WTC11 (cell line): ENCODE measurements around the gene HAO2. TPM values are rescaled to one million over a fixed set of nuclear protein-coding genes. Genes with fewer than 3 reads are reported as not detected.

ENCODE experiments used
- ATAC-seq: fragments of 200-7000 bp; cut with Tn5 transposase; 2 replicates; pipeline ENCODE4 v1.10.0; 2021; ENCODE audit warnings: mild to moderate bottlenecking, moderate library complexity
- CTCF ChIA-PET: fragments of 300-600 bp; sonication (Branson Sonifier 250); formaldehyde crosslinking; loops from one replicate; lab custom pipeline; 2021; ENCODE audit warnings: antibody characterized with exemption; lab: Charles Lee
- POLR2A ChIA-PET: fragments of 350-600 bp; sonication (Branson Sonifier 250); formaldehyde crosslinking; loops from one replicate; lab custom pipeline; 2021; ENCODE audit warnings: antibody characterized with exemption; lab: Charles Lee
- DNase-seq: peaks from one replicate; pipeline ENCODE4 v3.0.0; 2021; ENCODE audit warnings: low spot score
- H3K27ac Mint-ChIP-seq: 2 replicates; pipeline ENCODE4 v1.8.0; 2021; ENCODE audit warnings: mixed read lengths
- H3K27me3 Mint-ChIP-seq: 2 replicates; pipeline ENCODE4 v1.8.0; 2021; ENCODE audit warnings: low read depth, mild to moderate bottlenecking, moderate library complexity, mixed read lengths
- H3K36me3 Mint-ChIP-seq: 2 replicates; pipeline ENCODE4 v1.8.0; 2021; ENCODE audit warnings: mixed read lengths
- H3K4me1 Mint-ChIP-seq: 2 replicates; pipeline ENCODE4 v1.8.0; 2022; ENCODE audit warnings: mixed read lengths
- H3K4me3 Mint-ChIP-seq: 2 replicates; pipeline ENCODE4 v1.8.0; 2021; ENCODE audit warnings: mild to moderate bottlenecking, moderate library complexity, mixed read lengths
- H3K9me3 Mint-ChIP-seq: 2 replicates; pipeline ENCODE4 v1.8.0; 2021; ENCODE audit warnings: mixed read lengths
- EMX1 ChIP-seq: fragments of 250-450 bp; sonication (Bioruptor Pico); IDR thresholded peaks from 2 replicates; pipeline ENCODE4 v1.8.0; 2021; ENCODE audit warnings: mild to moderate bottlenecking
- FOXJ3 ChIP-seq: sonication (generic); formaldehyde crosslinking; IDR thresholded peaks from 2 replicates; pipeline ENCODE4 v1.9.0; 2021; ENCODE audit warnings: missing genetic modification reagents, mild to moderate bottlenecking, borderline replicate concordance
- FOXK1 ChIP-seq: sonication (generic); formaldehyde crosslinking; IDR thresholded peaks from 2 replicates; pipeline ENCODE4 v1.8.0; 2022; ENCODE audit warnings: mild to moderate bottlenecking, moderate library complexity, missing genetic modification reagents
- HMGA2 ChIP-seq: fragments of 250-450 bp; sonication (Bioruptor Pico); IDR thresholded peaks from 2 replicates; pipeline ENCODE4 v1.4.0; 2021; ENCODE audit warnings: mild to moderate bottlenecking, moderate library complexity
- JUN ChIP-seq: sonication (generic); formaldehyde crosslinking; IDR thresholded peaks from 2 replicates; pipeline ENCODE4 v1.8.0; 2023; ENCODE audit warnings: mild to moderate bottlenecking, missing genetic modification reagents
- NFYB ChIP-seq: sonication (generic); formaldehyde crosslinking; conservative IDR thresholded peaks from 2 replicates; pipeline ENCODE4 v1.8.0; 2022; ENCODE audit warnings: low read depth, missing genetic modification reagents
- NR1H2 ChIP-seq: sonication (generic); formaldehyde crosslinking; IDR thresholded peaks from 2 replicates; pipeline ENCODE4 v1.9.0; 2021; ENCODE audit warnings: mild to moderate bottlenecking, moderate library complexity, missing genetic modification reagents
- NR2C2 ChIP-seq: sonication (generic); formaldehyde crosslinking; IDR thresholded peaks from 2 replicates; pipeline ENCODE4 v1.8.0; 2022; ENCODE audit warnings: mild to moderate bottlenecking, missing genetic modification reagents
- RELA ChIP-seq: sonication (generic); formaldehyde crosslinking; IDR thresholded peaks from 2 replicates; pipeline ENCODE4 v1.8.1; 2022; ENCODE audit warnings: missing genetic modification reagents, mild to moderate bottlenecking, borderline replicate concordance
- SOX15 ChIP-seq: fragments of 250-450 bp; sonication (Bioruptor Pico); IDR thresholded peaks from 2 replicates; pipeline ENCODE4 v1.9.0; 2021; ENCODE audit warnings: mild to moderate bottlenecking
- SP1 ChIP-seq: sonication (generic); formaldehyde crosslinking; conservative IDR thresholded peaks from 2 replicates; pipeline ENCODE4 v1.8.1; 2022; ENCODE audit warnings: missing genetic modification reagents
- TEAD4 ChIP-seq: sonication (generic); formaldehyde crosslinking; IDR thresholded peaks from 2 replicates; pipeline ENCODE4 v1.8.0; 2022; ENCODE audit warnings: mild to moderate bottlenecking, missing genetic modification reagents
- TP53 ChIP-seq: sonication (generic); formaldehyde crosslinking; IDR thresholded peaks from 2 replicates; pipeline ENCODE4 v1.8.1; 2023; ENCODE audit warnings: mild to moderate bottlenecking, missing genetic modification reagents
- ZNF219 ChIP-seq: sonication (generic); formaldehyde crosslinking; IDR thresholded peaks from 2 replicates; pipeline ENCODE4 v1.8.0; 2023; ENCODE audit warnings: missing genetic modification reagents, mild to moderate bottlenecking, borderline replicate concordance
- ZNF416 ChIP-seq: fragments of 250-450 bp; sonication (Bioruptor Pico); IDR thresholded peaks from 2 replicates; pipeline ENCODE4 v1.9.0; 2021; ENCODE audit warnings: mild to moderate bottlenecking, inconsistent platforms
- total RNA-seq: library from RNA; stranded (reverse); gene quantifications from 3 replicates; pipeline ENCODE4 v1.2.3, GENCODE V29; 2021
- TF ChIP-seq, protein P1 (sequence below): sonication (generic); formaldehyde crosslinking; IDR thresholded peaks from 2 replicates; pipeline ENCODE4 v1.8.0; 2022; ENCODE audit warnings: mild to moderate bottlenecking, missing genetic modification reagents
- TF ChIP-seq, protein P2 (sequence below): sonication (generic); formaldehyde crosslinking; conservative IDR thresholded peaks from 2 replicates; pipeline ENCODE4 v1.8.1; 2022; ENCODE audit warnings: mild to moderate bottlenecking, missing genetic modification reagents
- TF ChIP-seq, protein P3 (sequence below): fragments of 250-450 bp; sonication (Bioruptor Pico); conservative IDR thresholded peaks from 2 replicates; pipeline ENCODE4 v1.9.0; 2021; ENCODE audit warnings: mild to moderate bottlenecking
- TF ChIP-seq, protein P4 (sequence below): sonication (generic); formaldehyde crosslinking; IDR thresholded peaks from 2 replicates; pipeline ENCODE4 v1.8.0; 2022; ENCODE audit warnings: missing genetic modification reagents
- TF ChIP-seq, protein P5 (sequence below): sonication (generic); formaldehyde crosslinking; IDR thresholded peaks from 2 replicates; pipeline ENCODE4 v1.8.1; 2022; ENCODE audit warnings: low read depth, mild to moderate bottlenecking, moderate library complexity, missing genetic modification reagents, borderline replicate concordance
- TF ChIP-seq, protein P6 (sequence below): fragments of 250-450 bp; sonication (Bioruptor Pico); IDR thresholded peaks from 2 replicates; pipeline ENCODE4 v2.1.2; 2022; ENCODE audit warnings: mild to moderate bottlenecking, moderate library complexity
- TF ChIP-seq, protein P7 (sequence below): sonication (generic); formaldehyde crosslinking; IDR thresholded peaks from 2 replicates; pipeline ENCODE4 v1.8.1; 2023; ENCODE audit warnings: mild to moderate bottlenecking, missing genetic modification reagents
- TF ChIP-seq, protein P8 (sequence below): sonication (generic); formaldehyde crosslinking; IDR thresholded peaks from 2 replicates; pipeline ENCODE4 v1.8.1; 2023; ENCODE audit warnings: mild to moderate bottlenecking, missing genetic modification reagents

Gene HAO2
- total RNA-seq, 1 experiment from 2014 or later, result 1.0 TPM

DNA sequence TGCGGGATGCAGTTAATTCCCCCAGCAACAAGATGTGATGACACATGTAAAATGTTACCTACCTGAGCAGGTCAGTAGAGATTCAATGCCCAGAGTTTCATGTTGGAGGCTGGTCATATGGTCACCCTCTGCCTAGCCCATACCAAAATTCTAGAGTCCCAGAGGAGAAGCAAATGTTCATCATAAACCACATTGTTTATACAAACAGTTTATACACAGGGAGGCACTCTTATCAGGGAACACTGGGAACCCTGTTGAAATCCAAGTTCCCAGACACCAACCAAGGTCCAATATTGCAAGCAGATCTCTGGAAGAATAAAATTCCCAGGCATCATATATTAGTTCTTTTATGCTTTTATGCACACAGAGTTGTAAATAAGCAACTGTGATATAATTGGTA lies 10.5 kb downstream of the HAO2 start:
- Mint-ChIP-seq H3K4me3 (no peak overlapping the region), H3K4me1 (no peaks in the 10 kb centered on the region), H3K27ac (no peak overlapping the region), H3K9me3 (peaks cover 13% of the 10 kb centered on the region), H3K36me3 (no peaks in the 10 kb centered on the region), H3K27me3 (peaks cover 3% of the 10 kb centered on the region; the same call in 1 of the 2 replicates)
- POLR2A ChIA-PET, result no interaction called here
- ATAC-seq (no peak), DNase-seq (no peak)
- TF ChIP-seq, protein P1, sequence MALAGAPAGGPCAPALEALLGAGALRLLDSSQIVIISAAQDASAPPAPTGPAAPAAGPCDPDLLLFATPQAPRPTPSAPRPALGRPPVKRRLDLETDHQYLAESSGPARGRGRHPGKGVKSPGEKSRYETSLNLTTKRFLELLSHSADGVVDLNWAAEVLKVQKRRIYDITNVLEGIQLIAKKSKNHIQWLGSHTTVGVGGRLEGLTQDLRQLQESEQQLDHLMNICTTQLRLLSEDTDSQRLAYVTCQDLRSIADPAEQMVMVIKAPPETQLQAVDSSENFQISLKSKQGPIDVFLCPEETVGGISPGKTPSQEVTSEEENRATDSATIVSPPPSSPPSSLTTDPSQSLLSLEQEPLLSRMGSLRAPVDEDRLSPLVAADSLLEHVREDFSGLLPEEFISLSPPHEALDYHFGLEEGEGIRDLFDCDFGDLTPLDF, result no peak
- TF ChIP-seq TEAD4 (CRISPR knock-in tag) (no peak), FOXJ3 (no peak), FOXK1 (CRISPR knock-in tag) (no peak), NR2C2 (CRISPR knock-in tag) (no peak), ZNF416 (CRISPR knock-in tag) (no peak), HMGA2 (CRISPR knock-in tag) (no peak), JUN (CRISPR knock-in tag) (no peak), RELA (CRISPR knock-in tag) (no peak), ZNF219 (CRISPR knock-in tag) (no peak), SP1 (no peak), SOX15 (no peak)
- TF ChIP-seq, protein P2, sequence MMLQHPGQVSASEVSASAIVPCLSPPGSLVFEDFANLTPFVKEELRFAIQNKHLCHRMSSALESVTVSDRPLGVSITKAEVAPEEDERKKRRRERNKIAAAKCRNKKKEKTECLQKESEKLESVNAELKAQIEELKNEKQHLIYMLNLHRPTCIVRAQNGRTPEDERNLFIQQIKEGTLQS (CRISPR knock-in tag), result no peak
- TF ChIP-seq, protein P3, sequence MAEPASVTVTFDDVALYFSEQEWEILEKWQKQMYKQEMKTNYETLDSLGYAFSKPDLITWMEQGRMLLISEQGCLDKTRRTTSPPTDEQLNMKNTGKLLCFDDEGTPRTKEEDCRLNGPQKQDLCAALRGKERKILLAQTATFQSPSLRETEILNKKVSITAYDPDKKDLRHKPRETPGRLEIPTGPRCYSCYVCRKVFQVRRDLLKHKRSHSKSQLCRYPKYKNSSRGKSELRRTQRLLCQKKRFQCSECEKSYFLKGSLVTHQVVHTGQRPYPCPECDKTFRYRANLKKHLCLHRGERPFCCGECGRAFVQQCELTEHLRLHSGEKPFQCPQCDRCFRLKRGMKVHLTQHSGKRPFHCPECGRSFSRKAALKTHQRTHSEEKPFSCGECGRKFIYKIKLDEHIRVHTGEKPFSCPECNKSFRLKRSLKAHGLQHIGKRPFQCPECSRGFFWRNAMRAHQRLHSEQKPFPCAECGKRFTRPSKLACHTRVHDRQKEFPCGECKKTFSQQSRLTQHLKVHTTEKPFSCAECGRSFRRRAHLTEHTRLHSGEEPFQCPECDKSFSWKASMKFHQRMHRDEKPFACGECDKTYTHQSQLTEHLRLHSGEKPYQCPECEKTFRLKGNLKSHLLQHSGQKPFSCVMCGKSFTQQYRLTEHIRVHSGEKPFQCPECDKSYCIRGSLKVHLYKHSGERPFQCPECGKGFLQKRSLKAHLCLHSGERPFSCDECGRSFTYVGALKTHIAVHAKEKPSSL (CRISPR knock-in tag), result no peak
- TF ChIP-seq, protein P4, sequence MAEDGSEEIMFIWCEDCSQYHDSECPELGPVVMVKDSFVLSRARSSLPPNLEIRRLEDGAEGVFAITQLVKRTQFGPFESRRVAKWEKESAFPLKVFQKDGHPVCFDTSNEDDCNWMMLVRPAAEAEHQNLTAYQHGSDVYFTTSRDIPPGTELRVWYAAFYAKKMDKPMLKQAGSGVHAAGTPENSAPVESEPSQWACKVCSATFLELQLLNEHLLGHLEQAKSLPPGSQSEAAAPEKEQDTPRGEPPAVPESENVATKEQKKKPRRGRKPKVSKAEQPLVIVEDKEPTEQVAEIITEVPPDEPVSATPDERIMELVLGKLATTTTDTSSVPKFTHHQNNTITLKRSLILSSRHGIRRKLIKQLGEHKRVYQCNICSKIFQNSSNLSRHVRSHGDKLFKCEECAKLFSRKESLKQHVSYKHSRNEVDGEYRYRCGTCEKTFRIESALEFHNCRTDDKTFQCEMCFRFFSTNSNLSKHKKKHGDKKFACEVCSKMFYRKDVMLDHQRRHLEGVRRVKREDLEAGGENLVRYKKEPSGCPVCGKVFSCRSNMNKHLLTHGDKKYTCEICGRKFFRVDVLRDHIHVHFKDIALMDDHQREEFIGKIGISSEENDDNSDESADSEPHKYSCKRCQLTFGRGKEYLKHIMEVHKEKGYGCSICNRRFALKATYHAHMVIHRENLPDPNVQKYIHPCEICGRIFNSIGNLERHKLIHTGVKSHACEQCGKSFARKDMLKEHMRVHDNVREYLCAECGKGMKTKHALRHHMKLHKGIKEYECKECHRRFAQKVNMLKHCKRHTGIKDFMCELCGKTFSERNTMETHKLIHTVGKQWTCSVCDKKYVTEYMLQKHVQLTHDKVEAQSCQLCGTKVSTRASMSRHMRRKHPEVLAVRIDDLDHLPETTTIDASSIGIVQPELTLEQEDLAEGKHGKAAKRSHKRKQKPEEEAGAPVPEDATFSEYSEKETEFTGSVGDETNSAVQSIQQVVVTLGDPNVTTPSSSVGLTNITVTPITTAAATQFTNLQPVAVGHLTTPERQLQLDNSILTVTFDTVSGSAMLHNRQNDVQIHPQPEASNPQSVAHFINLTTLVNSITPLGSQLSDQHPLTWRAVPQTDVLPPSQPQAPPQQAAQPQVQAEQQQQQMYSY (CRISPR knock-in tag), result no peak
- TF ChIP-seq, protein P5, sequence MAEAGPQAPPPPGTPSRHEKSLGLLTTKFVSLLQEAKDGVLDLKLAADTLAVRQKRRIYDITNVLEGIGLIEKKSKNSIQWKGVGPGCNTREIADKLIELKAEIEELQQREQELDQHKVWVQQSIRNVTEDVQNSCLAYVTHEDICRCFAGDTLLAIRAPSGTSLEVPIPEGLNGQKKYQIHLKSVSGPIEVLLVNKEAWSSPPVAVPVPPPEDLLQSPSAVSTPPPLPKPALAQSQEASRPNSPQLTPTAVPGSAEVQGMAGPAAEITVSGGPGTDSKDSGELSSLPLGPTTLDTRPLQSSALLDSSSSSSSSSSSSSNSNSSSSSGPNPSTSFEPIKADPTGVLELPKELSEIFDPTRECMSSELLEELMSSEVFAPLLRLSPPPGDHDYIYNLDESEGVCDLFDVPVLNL (CRISPR knock-in tag), result no peak
- CTCF ChIA-PET, result no interaction called here

DNA sequence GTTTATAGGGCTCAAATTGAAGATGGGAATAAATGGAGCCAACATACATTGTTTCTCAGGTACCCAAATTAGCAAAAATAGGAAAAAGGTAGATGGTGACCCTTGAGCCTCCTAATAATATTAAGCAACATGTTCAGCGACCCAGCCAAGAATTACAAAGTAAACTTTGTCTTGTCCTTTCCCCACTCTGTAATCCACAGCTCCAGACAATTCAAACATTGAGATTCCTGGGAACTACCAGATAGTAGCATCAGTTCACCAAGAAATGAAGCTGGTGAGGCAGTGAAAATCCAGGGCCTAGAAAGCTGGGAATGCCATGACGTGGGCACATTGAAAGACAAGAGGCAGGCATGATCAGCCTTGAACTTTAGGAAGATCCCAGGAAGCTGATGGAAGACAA lies 11.7 kb downstream of the HAO2 start:
- Mint-ChIP-seq H3K4me1 (no peaks in the 10 kb centered on the region), H3K4me3 (no peak overlapping the region), H3K36me3 (no peaks in the 10 kb centered on the region), H3K27ac (no peak overlapping the region), H3K9me3 (peaks cover 13% of the 10 kb centered on the region), H3K27me3 (no peaks in the 10 kb centered on the region)
- POLR2A ChIA-PET, result no interaction called here
- DNase-seq (no peak), ATAC-seq (no peak)
- TF ChIP-seq, protein P6, sequence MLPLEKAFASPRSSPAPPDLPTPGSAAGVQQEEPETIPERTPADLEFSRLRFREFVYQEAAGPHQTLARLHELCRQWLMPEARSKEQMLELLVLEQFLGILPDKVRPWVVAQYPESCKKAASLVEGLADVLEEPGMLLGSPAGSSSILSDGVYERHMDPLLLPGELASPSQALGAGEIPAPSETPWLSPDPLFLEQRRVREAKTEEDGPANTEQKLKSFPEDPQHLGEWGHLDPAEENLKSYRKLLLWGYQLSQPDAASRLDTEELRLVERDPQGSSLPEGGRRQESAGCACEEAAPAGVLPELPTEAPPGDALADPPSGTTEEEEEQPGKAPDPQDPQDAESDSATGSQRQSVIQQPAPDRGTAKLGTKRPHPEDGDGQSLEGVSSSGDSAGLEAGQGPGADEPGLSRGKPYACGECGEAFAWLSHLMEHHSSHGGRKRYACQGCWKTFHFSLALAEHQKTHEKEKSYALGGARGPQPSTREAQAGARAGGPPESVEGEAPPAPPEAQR (CRISPR knock-in tag), result no peak
- TF ChIP-seq ZNF416 (CRISPR knock-in tag) (no peak), NR1H2 (CRISPR knock-in tag) (no peak), TEAD4 (CRISPR knock-in tag) (no peak), SP1 (no peak), TP53 (CRISPR knock-in tag) (no peak), EMX1 (no peak), NFYB (CRISPR knock-in tag) (no peak)
- TF ChIP-seq, protein P7, sequence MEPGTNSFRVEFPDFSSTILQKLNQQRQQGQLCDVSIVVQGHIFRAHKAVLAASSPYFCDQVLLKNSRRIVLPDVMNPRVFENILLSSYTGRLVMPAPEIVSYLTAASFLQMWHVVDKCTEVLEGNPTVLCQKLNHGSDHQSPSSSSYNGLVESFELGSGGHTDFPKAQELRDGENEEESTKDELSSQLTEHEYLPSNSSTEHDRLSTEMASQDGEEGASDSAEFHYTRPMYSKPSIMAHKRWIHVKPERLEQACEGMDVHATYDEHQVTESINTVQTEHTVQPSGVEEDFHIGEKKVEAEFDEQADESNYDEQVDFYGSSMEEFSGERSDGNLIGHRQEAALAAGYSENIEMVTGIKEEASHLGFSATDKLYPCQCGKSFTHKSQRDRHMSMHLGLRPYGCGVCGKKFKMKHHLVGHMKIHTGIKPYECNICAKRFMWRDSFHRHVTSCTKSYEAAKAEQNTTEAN (CRISPR knock-in tag), result no peak
- TF ChIP-seq, protein P8, sequence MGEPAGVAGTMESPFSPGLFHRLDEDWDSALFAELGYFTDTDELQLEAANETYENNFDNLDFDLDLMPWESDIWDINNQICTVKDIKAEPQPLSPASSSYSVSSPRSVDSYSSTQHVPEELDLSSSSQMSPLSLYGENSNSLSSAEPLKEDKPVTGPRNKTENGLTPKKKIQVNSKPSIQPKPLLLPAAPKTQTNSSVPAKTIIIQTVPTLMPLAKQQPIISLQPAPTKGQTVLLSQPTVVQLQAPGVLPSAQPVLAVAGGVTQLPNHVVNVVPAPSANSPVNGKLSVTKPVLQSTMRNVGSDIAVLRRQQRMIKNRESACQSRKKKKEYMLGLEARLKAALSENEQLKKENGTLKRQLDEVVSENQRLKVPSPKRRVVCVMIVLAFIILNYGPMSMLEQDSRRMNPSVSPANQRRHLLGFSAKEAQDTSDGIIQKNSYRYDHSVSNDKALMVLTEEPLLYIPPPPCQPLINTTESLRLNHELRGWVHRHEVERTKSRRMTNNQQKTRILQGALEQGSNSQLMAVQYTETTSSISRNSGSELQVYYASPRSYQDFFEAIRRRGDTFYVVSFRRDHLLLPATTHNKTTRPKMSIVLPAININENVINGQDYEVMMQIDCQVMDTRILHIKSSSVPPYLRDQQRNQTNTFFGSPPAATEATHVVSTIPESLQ, result no peak
- CTCF ChIA-PET, result interaction anchor here (1.1 kb wide), 1 partner anchor 105 kb away, joined by 4 read pairs; no protein-coding TSS in a partner anchor
